ENCODE data around the gene TADA2B. TPM values are rescaled to one million over a fixed set of nuclear protein-coding genes. Genes with fewer than 3 reads are reported as not detected.

Gene TADA2B
- total RNA-seq, 1 donor = 37.5 TPM

- Histone ChIP-seq H3K9me3 (ENCODE audit: low read depth, low read length) (no peaks in the 10 kb centered on the region), H3K4me3 (ENCODE audit: low read length) (no peak overlapping the region), H3K27me3 (ENCODE audit: insufficient read depth, low read length) (no peaks in the 10 kb centered on the region), H3K4me1 (ENCODE audit: insufficient read depth, low read length) (no peaks in the 10 kb centered on the region)
These were observed 30.0 kb upstream of the TADA2B start for GRCh38 chr4:7013175-7013574.

DNA sequence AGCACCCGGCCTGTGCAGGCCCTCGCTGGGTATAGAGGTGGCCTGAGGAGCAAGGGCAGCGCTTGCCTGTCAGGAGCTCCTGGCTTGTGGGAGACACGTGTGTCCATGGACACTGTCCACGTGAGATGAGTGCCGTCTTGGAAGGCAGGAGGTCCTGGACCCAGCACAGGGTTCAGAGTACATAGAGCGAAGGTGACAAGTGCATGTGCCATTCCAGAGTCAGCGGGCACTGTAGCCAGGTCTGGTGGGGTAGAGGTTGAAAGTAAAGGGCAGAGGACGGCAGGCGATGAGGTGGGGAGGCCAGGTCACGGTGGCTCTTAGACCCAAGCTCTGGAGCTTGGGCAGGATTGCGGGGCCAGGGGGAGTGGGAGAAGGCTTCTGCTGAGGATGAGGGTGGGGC lies 28.4 kb upstream of the TADA2B start:
- Histone ChIP-seq H3K4me3 (ENCODE audit: low read length) (no peak overlapping the region), H3K9me3 (ENCODE audit: low read depth, low read length) (no peaks in the 10 kb centered on the region), H3K4me1 (ENCODE audit: insufficient read depth, low read length) (no peaks in the 10 kb centered on the region)

GRCh38 chr4:7015383-7016035 lies 27.7 kb upstream of the TADA2B start:
- Histone ChIP-seq H3K4me1 (ENCODE audit: insufficient read depth, low read length) (no peaks in the 10 kb centered on the region), H3K9me3 (ENCODE audit: low read depth, low read length) (no peaks in the 10 kb centered on the region), H3K4me3 (ENCODE audit: low read length) (no peak overlapping the region), H3K27me3 (ENCODE audit: insufficient read depth, low read length) (no peaks in the 10 kb centered on the region)

More for the DNA sequence above, 28.4 kb upstream of the TADA2B start:
- H3K27me3 ChIP-seq (ENCODE audit: insufficient read depth, low read length) = no peaks in the 10 kb centered on the region

DNA sequence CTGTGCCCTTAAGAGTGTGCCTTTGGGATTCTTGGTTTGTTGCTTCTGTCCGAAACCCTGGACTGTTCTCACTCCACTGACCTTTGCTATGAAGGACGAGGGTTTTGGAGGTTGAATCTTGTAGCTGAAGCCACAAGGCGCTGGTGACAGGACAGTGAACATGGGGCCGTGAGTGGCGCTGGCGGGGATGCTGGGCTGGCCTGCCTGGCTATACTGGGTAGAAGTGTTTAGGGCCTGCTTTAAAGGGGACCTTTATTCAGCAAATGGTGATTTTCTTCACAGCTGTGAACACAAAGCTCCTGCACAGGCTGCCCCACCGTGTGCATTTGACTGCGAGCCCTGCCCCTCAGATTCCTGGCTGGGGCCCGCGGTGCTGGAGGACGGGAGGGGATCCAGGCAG lies 27.1 kb upstream of the TADA2B start:
- Histone ChIP-seq H3K9me3 (ENCODE audit: low read depth, low read length) (no peaks in the 10 kb centered on the region), H3K4me3 (ENCODE audit: low read length) (no peak overlapping the region), H3K27me3 (ENCODE audit: insufficient read depth, low read length) (no peaks in the 10 kb centered on the region), H3K4me1 (ENCODE audit: insufficient read depth, low read length) (no peaks in the 10 kb centered on the region)

GRCh38 chr4:7016512-7016911 lies 26.7 kb upstream of the TADA2B start:
- Histone ChIP-seq H3K9me3 (ENCODE audit: low read depth, low read length) (no peaks in the 10 kb centered on the region), H3K4me1 (ENCODE audit: insufficient read depth, low read length) (no peaks in the 10 kb centered on the region), H3K4me3 (ENCODE audit: low read length) (no peak overlapping the region), H3K27me3 (ENCODE audit: insufficient read depth, low read length) (no peaks in the 10 kb centered on the region)

DNA sequence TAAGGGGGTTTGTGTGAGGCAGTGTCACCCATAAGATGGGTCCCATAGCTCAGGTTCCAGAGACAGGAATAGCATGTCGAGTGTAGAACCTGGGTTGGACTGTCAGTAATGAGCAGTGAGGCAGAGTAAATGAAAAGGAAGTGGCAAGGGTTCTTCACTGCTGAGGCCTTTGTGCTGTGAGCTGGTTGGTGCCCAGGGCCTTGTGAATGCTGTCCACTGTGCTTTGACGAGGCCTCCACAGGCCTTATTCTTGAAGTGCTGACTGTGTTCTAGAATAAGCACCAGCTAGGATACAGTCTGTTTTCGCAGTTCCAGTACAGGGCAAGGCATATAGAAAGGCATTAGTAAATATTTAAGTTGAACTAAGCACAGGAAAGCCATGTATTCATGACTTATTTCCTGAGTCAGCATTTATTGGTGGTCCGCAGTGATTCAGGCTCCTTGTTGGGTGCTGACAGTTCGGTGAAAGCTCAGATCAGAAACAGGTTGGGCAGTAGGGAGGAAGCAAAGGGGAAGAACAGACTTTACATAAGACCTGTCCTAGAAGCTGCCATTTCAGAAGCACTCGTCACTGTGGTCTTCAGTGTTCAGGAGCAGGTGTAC lies 25.6 kb upstream of the TADA2B start:
- H3K9me3 ChIP-seq (ENCODE audit: low read depth, low read length) = no peaks in the 10 kb centered on the region
- no peaks in the 10 kb centered on the region for H3K4me1 ChIP-seq (ENCODE audit: insufficient read depth, low read length)
- no peak overlapping the region for H3K4me3 ChIP-seq (ENCODE audit: low read length)
- no peaks in the 10 kb centered on the region for H3K27me3 ChIP-seq (ENCODE audit: insufficient read depth, low read length)

DNA sequence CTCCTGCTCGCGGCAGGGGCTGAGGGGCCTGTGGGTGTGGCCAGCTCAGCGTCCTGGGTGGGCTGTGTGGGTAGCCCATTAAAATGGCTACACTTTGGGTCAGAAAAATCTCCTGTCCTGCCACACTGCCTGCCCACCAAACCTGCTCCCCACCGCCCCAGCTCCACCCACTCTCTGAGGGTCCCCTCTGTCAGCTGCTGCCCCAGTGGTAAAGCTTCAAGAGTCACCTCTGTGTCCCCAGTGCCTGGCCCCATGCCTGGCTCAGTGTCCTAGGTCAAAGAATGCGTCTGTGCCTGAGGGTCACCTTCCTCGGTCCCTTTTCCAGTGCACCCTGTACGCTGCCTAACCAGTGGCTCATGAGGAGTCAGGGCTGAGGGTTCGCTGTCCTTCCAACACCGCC lies 24.9 kb upstream of the TADA2B start:
- Histone ChIP-seq H3K27me3 (ENCODE audit: insufficient read depth, low read length) (no peaks in the 10 kb centered on the region), H3K4me1 (ENCODE audit: insufficient read depth, low read length) (no peaks in the 10 kb centered on the region), H3K4me3 (ENCODE audit: low read length) (no peak overlapping the region), H3K9me3 (ENCODE audit: low read depth, low read length) (no peaks in the 10 kb centered on the region)

GRCh38 chr4:7019367-7019766 lies 23.8 kb upstream of the TADA2B start:
- no peaks in the 10 kb centered on the region for H3K9me3 ChIP-seq (ENCODE audit: low read depth, low read length)
- H3K4me3 ChIP-seq (ENCODE audit: low read length) = no peak overlapping the region
- no peaks in the 10 kb centered on the region for H3K4me1 ChIP-seq (ENCODE audit: insufficient read depth, low read length)
- H3K27me3 ChIP-seq (ENCODE audit: insufficient read depth, low read length) = no peaks in the 10 kb centered on the region

DNA sequence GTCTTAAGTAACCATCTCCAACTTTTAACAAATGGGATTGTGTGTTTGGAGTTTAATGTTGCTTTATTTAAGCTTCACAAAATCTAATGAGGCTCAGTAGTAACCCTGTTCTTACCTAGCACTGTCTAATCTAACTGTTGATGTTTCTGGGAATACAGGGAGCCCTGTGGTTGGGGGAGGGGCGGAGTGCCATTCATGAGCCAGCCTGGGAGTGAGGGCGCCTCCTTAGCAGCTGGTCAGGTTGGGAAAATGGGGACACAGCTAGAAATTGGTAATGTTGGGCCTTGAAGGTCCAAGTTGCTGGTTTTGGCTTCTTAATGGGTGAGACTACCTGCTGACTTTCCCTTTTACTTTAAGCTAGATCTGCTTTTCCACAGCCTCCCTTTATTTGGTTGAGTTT lies 22.9 kb upstream of the TADA2B start:
- no peak overlapping the region for H3K4me3 ChIP-seq (ENCODE audit: low read length)
- H3K4me1 ChIP-seq (ENCODE audit: insufficient read depth, low read length) = no peaks in the 10 kb centered on the region
- H3K27me3 ChIP-seq (ENCODE audit: insufficient read depth, low read length) = no peaks in the 10 kb centered on the region
- no peaks in the 10 kb centered on the region for H3K9me3 ChIP-seq (ENCODE audit: low read depth, low read length)

DNA sequence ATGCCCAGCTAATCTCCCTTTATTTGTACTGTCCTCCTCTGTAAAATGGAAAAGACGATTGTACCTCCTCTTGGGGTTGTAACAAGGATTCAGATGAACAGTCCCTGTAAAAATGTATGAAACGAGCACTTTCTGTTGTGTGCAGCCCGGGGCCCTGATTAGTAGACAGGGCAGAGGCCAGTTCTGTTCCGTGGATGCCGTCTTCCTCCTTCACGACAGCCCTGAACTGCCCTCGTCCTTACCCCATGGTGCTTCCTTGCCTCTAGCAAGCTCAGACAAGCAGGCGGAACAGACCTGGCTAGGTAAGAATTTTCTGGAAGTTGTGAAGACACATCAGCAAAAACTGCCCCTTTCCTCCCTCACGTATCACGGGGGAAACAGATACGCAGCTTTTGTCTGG lies 22.3 kb upstream of the TADA2B start:
- no peak overlapping the region for H3K4me3 ChIP-seq (ENCODE audit: low read length)
- H3K4me1 ChIP-seq (ENCODE audit: insufficient read depth, low read length) = no peaks in the 10 kb centered on the region
- H3K9me3 ChIP-seq (ENCODE audit: low read depth, low read length) = no peaks in the 10 kb centered on the region
- no peaks in the 10 kb centered on the region for H3K27me3 ChIP-seq (ENCODE audit: insufficient read depth, low read length)

- Histone ChIP-seq H3K4me1 (ENCODE audit: insufficient read depth, low read length) (no peaks in the 10 kb centered on the region), H3K9me3 (ENCODE audit: low read depth, low read length) (no peaks in the 10 kb centered on the region), H3K4me3 (ENCODE audit: low read length) (no peak overlapping the region), H3K27me3 (ENCODE audit: insufficient read depth, low read length) (no peaks in the 10 kb centered on the region)
These were observed 21.8 kb upstream of the TADA2B start for GRCh38 chr4:7021355-7021754.

DNA sequence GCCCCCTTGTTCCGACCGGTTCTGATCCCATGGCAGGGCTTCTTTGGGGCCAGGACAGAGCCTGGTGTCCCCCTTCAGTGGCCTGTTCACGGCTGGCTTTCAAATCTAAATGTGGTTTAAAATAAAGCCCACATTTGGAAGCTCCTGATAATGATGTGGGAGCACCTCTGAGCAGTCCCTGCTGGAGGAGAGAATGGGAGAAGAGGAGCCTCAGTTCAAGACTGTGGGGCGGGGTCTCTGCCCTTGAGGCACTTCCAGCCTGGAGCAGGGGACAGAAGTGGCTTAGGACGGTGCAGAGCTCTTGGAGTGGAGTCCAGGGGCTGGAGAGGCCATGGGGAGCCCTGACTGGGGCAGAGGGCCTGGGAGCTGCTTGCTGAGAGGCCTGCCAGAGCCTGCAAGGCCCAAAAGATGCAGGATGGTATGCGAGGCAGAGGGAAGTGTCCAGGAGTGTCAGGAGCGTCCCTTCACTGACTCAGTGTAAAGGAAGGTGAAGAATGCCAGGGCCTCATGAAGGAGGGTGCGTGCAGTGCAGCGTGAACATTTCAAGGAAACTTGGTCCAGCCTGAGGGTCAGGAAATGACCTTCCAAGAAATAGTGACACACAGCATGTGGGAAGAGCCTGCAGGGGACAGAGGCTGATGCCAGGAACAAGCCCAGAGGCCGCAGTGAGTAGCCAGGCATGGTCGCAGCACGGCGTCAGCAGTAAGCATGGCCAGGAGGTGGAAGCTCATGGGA lies 21.1 kb upstream of the TADA2B start:
- no peak overlapping the region for H3K4me3 ChIP-seq (ENCODE audit: low read length)
- no peaks in the 10 kb centered on the region for H3K9me3 ChIP-seq (ENCODE audit: low read depth, low read length)
- no peaks in the 10 kb centered on the region for H3K27me3 ChIP-seq (ENCODE audit: insufficient read depth, low read length)
- H3K4me1 ChIP-seq (ENCODE audit: insufficient read depth, low read length) = no peaks in the 10 kb centered on the region

- no peak overlapping the region for H3K4me3 ChIP-seq (ENCODE audit: low read length)
- no peaks in the 10 kb centered on the region for H3K9me3 ChIP-seq (ENCODE audit: low read depth, low read length)
- no peaks in the 10 kb centered on the region for H3K4me1 ChIP-seq (ENCODE audit: insufficient read depth, low read length)
- no peaks in the 10 kb centered on the region for H3K27me3 ChIP-seq (ENCODE audit: insufficient read depth, low read length)
These were observed 19.7 kb upstream of the TADA2B start for GRCh38 chr4:7023486-7023885.

DNA sequence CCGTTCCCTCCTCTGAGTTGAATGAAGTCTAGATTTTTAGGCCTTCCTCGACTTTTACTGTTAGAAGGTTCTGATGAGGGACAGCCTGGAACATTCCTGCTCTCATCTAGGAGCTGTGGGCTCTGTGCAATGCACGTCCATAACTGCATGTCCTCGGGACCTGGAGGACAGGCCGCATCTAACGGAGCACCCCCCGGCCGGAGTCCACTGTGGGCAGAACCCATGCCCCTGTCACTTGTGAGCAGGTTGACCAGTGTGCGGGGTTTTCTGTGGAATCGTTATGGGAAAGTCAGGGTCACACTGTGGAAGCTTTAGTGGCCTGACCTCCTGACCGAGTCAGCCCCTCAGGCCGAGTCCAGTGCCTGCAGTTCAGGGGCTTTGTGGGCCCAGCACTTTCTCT lies 19.3 kb upstream of the TADA2B start:
- Histone ChIP-seq H3K4me1 (ENCODE audit: insufficient read depth, low read length) (no peaks in the 10 kb centered on the region), H3K9me3 (ENCODE audit: low read depth, low read length) (no peaks in the 10 kb centered on the region), H3K27me3 (ENCODE audit: insufficient read depth, low read length) (no peaks in the 10 kb centered on the region), H3K4me3 (ENCODE audit: low read length) (no peak overlapping the region)

GRCh38 chr4:7024336-7024890 lies 18.8 kb upstream of the TADA2B start:
- Histone ChIP-seq H3K27me3 (ENCODE audit: insufficient read depth, low read length) (no peaks in the 10 kb centered on the region), H3K4me3 (ENCODE audit: low read length) (no peak overlapping the region), H3K9me3 (ENCODE audit: low read depth, low read length) (no peaks in the 10 kb centered on the region), H3K4me1 (ENCODE audit: insufficient read depth, low read length) (no peaks in the 10 kb centered on the region)

Data from mononuclear cell (primary cell).